ENCODE results near the gene CACHD1.
"Not testable (repeated sequence)": the region's sequence is repeated elsewhere in the genome, so short reads cannot be mapped to it uniquely, and the experiment has no call there.

The CACHD1 gene

DNA sequence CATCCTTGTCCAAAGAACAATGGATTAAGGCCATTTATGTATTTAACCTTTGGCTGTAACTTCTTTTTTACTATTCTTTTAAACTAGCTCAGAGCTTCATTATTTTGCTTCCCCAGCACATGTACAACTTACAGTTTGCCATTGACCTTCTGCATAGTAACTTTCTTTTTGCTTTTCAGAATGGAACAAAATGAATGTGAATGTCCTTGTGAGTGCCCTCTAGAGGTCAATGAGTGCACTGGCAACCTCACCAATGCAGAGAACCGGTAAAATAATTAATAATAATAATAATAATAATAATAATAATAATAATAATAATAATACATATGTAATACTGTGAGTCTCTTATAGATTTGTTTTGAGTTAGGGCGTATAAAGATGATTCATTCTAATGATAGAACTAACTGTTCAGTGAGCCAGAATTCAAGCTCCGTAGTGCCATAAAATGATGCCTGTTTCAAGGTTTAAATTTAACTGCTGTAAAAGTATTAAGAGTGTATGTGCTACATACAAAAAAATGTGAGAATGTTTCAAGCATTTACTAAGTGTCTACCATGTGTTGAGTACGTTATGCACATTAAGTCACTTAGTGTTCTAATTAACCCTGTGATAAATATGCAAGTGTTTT is 205.9 kb downstream of the CACHD1 start:
- peak; percentile 12 for DNase-seq

DNA sequence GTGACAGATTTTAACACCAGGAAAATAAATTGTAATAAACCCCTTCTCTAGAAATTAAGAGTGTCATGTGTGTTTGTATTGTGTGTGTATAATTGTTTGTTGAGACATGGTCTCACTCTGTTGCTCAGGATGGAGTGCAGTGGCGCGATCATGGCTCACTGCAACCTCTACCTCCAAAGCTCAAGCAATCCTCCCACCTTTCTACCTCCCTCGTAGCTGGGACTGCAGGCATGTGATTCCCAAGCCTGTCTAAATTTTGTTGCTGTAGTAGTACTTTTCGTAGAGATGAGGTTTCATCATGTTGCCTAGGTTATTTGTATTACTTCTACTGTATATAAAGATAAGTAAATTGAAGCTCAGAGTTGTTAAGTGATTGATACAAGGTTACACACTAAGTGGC is 206.5 kb downstream of the CACHD1 start:
- no peak for DNase-seq

DNA sequence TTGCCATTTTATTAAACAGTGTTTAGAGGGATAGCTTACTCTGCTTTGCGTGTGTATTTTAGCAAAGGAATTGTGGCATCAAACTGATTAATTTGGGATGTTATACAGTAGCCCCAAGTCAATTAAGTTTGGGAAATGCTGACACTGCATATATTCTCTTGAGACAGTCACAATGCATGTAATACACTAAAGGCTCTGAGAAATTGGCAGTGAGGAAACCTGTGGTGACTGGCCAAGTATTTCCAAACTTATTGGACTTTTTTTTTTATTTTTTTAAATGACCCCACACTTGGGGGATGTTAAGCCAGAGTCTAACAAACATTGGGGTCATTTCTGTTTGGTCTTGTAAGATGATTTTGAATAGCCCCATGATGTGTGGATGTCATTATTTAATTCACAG is 207.6 kb downstream of the CACHD1 start:
- no peak for DNase-seq

DNA sequence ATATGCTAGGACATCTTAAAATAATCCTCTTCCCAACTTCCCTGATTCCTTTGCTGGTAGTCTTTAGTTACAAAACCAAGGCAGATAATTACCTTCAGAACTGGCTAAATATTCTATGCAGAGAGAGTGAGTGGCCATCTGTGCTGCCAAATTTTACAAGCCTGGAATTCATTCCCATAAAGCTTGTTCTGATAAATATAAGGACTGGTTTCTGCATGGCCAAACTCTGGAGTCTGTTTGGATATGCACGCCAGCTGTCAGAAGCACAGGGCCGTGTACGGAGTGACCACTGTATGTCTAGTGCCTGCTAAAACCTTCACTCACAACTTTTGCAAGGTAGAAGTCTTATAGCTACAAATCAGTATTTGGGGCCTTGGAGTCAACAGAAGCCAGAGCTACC is 208.4 kb downstream of the CACHD1 start:
- DNase-seq, result no peak

DNA sequence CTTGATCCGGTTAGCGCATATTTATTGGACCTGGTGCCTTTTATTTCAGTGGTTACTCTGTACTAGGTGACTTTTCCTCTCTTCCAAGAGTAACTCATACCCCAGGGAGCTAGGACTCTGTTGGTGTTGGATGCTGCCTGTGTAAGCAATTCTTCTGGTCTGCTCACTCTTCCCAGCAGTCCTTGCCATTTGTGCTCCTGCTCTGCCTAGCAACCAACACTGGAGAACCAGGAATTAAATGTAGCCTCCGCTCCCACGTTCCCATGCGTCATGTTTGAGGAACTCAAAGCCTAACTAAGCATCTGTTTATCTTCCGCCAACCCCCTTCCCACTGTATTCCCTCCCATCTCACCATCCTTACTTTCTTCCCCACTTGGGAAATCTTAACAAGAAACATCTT is 209.2 kb downstream of the CACHD1 start:
- no peak for DNase-seq

DNA sequence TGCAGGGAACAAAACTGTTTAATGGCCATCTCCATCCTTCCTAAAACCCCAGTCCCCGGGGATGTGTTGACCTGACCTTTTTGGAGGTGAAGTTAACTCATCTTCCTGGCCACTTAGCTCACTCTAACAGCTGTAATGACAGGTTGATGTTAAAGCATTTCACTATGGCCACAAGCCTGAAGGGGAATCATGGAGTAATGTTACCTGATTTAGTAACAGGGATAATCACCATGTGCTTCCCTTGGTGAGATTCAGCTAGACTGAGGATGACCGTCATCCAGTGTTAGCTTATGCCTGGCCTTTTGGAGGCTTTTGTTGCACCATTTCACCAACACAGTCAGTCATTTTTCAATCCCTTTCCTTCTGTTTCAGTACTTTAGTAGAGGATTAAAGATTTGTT is 210.7 kb downstream of the CACHD1 start:
- DNase-seq, result no peak

DNA sequence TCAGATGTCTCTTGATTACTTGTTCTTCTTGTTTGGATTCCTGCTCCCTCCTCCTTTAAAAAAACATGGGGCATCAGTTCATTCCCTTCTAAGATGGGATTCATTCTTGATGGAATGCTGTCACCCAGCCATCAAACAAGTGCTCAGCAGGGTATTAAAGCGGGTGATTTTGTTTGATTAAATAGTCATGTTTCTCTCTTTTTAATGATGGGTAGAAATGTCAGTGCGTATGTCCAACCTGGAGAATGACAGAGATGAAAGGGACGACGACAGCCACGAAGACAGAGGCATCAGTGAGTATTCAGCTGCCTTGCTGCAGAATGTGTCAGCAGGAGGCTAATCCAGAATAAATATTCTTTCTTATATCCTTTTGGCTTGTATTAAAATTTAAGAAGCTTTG is 211.1 kb downstream of the CACHD1 start:
- no peak for DNase-seq

DNA sequence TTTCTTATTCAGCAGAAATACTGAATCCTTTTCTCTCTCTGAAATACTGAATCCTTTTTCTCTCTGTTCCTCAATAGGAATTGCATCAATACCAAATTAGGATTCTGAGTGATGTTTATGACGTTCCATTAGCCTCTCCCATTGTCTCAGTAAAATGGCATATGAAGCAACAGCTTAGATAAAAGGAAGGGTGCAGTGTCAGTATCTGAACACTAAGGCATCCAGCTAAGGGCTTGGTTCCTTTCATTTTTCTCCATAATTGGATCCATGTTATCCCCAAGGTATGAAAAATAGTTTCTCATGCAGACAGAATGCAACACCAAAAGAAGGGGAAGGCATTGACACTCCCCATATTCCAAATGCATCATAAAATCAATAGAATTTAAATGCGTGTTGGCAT is 213.5 kb downstream of the CACHD1 start:
- DNase-seq, result no peak

DNA sequence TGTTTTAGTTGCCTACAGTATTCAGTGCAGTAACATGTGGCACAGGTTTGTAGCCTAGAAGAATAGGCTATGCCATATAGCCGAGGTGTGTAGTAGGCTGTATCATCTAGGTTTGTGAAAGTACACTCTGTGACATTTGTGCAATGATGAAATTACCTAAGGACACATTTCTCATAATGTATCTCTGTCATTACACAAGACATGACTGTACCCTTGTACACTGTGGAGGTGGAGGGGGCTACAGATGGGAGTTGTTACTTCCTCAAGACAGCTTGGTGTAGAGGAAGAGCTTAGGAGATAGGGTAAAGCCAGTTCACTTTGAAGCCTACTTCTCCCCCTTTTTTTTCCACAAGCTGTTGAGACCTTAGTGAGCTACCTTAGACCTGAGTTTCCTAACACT is 215.3 kb downstream of the CACHD1 start:
- DNase-seq, result no peak

DNA sequence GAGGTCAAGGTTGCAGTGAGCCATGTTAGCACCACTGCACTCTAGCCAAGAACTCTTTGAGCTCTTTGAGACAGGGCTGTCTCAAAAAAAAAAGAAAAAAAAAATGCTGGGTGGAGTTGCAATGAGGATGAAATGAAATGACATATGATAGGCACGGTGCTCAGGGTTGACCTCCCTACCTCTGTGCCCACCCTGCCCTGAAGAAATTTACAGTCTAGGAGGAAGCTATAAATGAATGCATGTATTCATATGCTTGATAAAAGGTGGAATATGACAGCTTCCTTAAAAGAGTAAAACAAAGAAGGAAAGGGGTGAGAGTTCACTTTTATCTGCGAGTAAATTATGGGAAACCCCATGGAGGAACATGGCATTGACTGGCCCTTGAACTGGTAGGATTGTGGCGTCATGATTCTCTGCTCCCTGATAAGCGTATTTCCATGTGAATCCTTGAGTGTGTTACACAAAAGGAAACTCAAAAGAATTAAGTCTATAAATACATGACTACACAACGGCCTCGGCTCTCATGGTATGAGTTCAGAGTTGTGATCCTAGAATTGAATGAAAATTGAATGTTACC is 215.9 kb downstream of the CACHD1 start:
- DNase-seq, result no peak

DNA sequence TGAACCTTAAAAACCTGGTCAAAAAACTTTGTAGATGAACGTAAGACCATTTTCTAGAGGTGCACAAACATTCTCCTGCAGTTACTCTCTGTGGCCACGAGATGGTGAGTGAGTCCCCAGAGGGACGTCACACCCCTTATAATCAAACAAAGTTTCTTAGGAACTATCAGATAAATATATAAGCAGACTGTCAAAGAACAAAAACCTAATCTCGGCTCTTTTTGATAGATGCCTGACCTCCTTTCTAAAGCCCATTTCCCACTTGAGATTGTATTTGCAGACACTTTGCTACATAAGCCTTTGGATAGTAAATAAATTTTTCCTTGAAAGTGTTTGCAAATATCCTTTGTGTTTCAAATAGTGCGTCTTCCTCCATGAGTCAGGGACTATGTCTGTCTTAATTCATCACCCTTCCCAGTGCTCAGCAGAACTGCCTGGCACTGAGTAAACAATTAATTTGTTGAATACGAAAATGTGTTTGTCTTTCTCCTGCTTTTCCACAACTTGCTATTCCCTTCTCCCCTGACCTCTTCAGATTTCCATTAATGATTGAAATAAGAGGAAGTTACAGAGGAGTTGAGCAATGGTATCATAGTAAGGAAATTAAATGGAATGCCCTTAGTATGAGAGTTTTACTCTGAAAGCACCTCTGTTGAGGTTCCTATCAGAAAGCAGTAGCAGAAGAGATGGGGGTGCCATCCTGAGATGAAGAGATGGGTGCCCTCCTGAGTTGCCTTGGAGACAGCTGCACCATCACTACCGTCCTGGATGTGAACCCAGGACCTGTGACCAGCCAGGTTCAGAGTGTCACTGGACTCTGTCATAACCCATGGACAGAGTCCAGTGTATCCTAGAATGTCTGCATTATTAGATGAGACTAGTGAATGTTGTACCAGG is 217.1 kb downstream of the CACHD1 start:
- DNase-seq, result peak; percentile 46

DNA sequence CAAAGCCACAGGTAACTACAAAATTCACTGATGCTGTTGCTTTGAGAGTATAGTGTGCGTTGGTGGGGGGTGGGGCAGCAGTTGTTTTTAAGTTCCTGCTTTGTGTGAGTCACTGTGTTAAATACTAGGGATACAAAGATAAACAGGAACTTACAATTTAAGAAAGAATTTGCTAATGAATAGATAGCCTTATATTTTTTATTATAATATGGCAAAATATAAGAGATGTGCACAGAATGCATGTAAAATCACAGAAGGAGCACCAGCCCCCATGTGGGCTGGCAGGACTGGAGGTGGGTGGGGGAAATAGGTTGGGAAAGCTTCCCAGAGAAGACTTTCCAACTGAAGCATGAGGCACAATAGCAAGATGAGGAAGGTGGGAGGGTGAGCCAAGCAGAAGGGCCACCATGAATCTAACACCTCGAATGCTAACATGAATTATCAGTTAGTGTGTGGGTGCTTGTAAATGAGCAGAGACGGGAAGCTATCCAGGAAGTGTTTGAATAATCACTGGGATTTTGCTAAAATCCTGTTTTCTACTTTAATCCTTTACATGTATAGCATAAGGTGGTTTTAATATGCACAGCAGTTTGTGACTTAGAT is 217.9 kb downstream of the CACHD1 start:
- no peak for DNase-seq

DNA sequence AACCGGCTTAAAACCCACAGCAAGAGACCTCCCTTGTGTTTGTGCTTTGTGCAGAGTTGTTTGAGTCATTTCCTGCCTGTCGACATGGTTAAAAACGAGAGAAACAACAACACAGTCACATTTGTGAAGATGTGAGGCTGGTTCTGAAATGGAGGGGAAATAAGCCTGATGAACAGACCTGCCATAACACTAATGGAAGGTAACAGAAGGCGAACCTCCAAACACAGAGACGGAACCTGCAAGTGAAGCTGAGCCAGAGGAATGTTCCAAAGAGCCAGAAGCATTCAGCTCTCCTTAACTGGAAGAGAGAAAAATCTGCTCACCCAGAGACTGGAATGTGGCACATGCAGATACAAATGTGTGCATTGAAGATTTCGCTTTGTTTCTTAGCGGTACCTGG is 221.7 kb downstream of the CACHD1 start:
- no peak for DNase-seq

DNA sequence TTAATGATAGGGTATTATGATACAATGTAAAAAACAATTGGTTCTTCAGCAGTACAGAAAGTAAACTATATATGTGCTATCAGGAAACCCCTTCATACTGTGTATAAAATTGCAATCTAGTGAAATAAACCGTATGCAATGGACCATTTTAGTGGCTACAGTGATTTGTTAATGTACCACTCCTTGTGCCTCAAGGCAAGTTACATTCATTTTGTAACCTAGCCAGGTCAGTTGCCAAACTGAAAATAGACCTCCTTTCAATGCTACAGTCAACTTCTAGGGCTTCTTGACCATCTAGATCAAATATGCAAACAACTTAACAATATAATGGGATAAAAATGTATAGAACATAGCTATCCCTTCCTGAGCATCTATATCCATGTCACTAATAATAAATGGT is 223.0 kb downstream of the CACHD1 start:
- DNase-seq, result no peak

DNA sequence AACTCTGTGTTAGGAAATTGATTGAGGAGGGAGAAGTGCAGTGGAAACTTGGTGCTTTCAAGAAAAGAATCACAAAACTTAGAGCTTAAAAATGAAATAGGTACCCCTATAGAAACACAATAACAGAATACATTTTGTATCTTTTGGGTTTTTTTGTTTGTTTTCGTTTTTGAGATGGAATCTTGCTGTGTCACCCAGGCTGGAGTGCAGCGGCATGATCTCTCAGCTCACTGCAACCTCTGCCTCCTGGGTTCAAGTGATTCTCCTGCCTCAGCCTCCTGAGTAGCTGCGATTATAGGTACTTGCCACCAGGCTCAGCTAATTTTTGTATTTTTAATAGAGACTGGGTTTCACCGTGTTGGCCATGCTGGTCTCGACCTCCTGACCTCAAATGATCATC is 223.5 kb downstream of the CACHD1 start:
- DNase-seq, result no peak

DNA sequence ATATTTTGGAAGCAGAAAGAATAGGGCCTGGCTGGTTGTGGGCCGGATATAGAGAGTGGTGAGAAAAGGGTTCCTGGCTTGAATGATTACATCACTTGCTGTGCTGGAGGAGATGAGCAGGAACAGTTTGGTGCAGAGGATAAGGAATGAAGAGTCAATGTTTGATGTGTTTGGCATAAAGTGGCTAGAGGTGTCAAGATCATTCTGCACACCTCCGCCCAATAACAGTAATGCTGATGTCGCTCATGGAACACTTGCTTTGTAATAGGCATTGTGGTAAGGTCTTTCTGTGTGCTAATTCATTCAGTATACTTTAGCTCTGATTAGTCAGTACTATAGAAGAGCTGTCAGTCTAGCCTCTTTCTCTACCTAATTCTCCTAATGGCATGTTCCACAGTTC is 226.9 kb downstream of the CACHD1 start:
- DNase-seq, result no peak

DNA sequence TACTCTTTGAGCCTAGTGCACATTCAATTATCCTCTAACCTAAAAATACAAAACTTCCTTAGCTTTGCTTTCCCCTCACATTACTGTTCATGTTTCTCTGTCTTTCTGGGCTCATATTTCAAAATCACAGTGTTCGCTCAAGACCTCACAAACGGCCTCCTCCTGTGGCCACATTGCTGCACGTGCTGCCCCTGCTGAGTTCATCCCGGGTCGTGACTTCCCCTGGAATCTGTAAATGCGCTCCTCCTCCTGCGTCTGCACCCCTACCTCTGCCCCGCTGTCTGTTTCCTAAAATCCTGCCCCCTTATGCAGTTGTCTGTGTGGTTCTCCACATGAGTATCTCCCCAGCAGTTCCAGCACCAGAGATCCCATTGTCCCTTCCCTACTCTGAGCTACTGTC is 229.4 kb downstream of the CACHD1 start:
- no peak for DNase-seq

DNA sequence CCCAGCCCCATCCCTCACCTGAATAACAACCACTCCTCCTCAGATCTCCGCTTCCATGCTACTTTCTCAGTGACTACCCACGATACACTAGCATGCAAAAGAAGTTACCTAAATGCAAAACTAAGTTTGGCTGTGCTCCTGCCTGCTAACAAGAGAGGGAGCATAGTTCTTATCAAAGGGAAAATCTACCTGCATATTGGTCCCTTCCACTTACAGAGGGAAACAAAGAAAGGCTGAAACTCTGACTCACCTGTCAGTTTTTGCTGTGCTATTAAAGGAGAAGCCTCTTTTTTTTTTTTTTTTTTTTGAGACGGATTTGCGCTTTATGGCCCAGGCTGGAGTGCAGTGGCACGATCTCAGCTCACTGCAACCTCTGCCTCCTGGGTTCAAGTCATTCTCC is 231.1 kb downstream of the CACHD1 start:
- DNase-seq, result no peak

DNA sequence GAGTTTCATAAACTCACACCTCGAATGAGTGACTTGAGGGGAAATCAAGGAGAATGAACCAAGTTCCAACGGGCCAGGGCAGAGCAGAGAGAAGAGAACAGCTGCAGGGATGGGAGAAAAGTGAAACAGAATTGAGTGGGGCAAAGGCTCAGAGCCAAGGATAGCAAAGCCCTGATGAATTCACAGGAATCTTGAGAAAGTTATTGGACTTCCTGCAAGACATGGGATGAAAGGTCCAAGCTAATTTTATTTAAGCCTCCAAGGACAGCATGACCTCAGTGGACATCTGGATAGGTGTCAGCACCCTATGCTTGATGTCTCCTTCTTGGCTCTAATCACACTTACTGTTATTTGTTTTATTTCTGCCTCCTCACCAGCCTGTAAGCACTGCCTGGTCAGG is 232.0 kb downstream of the CACHD1 start:
- DNase-seq, result no peak

DNA sequence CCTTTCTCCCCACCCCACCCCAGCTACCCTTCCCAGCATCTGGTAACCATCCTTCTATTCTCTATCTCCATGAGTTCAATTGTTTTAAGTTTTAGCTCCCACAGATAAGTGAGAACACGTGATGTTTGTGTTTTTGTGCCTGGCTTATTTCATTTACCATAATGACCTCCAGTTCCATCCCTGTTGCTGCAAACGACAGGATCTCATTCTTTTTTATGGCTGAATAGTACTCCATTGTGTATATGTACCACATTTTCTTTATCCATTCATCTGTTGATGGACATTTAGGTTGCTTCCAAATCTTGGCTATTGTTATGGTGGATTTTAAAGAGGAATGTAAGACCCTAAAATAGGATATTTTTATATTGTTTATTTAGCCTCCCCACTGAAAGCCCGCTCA is 232.7 kb downstream of the CACHD1 start:
- not testable (repeated sequence) for DNase-seq

DNA sequence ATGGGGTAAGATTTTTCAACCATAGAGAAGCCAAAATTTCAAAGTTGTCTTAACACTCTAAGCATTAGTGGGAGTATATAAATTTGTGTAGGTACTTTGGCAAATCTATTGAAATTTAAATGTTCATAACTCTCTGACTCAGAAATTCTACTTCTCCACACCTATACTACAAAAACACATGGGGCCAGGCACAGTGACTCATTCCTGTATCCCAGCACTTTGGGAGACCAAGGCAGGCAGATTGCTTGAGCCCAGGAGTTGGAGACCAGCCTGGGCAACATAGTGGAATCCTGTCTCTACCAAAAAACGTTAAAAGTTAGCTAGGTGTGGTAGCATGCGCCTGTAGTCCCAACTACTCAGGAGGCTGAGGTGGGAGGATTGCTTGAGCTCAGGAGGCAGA is 233.7 kb downstream of the CACHD1 start:
- DNase-seq, result no peak

DNA sequence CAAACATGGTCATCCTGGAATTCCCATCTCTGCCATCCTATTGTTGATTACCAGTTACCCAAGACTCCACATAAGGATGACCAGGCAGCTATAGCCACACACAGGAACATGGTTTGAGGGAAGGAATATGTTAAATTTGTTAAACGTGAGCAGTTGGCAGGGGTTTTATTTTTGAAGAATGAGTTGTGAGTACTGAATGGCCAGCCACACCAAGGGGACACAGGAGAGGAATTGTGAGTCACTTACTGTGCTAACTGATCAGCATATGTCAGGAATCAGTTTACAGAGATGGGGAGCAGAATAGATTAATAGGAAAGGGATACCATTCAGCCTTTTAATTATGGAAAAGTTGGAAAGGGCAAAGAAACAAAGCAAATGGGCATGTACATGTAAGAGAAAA is 235.7 kb downstream of the CACHD1 start:
- no peak for DNase-seq

DNA sequence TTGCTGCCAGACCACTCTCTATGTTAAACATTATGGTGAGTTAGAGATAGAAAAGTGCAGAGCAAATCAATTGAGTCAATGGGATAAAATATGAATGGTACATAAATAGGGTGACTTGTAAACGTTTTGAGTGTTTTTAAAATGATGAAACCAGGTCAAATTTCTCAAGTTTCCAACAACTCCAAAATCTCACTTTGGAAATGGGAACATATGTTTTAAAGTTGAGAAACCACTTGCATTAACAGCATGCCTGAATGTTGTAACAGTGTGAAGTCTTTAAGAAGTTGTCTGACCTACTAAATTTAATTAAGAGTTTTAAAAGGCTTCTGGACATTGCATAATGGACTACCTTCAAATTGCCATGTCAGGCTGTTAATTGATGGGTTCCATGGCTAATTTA is 241.3 kb downstream of the CACHD1 start:
- no peak for DNase-seq

DNA sequence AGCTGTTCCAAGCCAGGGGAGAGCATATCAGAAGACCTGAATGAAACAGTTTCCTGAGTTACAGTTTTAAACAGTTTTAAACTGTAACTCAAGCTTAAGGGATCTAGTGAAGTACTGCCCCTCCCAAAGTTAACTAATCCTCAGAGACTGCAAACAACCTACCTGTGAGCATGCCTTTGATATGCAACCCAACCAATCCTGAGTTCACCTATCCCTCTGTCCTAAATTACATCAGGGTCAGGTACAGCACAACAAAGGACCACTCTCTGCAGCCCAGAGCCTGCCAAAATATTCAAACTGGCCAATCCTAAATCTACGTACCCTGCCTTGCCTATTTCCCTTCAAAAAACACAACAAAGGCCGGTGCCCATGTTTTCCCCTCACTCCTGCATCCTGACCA is 242.1 kb downstream of the CACHD1 start:
- no peak for DNase-seq

Measured in CD4-positive, alpha-beta T cell treated with Interleukin-12 subunit alpha and Interleukin-12 subunit beta, for 1 hour (primary cell).